Hematopoietic multipotent progenitor cell treated with erythropoietin and hydrocortisone succinate and interleukin-3 and kit ligand, for 6 days (in vitro differentiated cells): ENCODE measurements around the gene SEC22A.
"Not testable (repeated sequence)": the region's sequence is repeated elsewhere in the genome, so short reads cannot be mapped to it uniquely, and the experiment has no call there.

Source experiments
- DNase-seq: peaks from one replicate; pipeline ENCODE4 v3.0.0-alpha.2; 2015

Gene SEC22A

DNA sequence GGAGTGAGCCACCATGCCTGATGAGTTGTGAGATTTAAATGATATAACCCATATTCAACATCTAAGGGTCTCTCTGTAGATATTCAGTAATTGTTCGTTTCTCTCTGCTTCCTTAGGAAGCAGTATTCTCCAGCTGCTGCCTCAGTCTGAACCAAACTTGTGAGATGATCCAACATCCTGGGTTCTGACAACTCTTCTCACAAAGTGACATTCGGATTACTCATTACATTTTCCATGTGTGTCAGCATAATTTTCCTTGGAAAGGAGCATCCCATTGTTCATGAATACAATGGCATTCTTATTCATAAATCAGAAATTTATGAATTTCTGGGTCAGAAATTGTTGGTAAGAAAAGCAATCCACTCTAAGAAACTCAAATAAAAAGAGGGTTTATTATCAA is 15.0 kb upstream of the SEC22A start:
- DNase-seq, result no peak

DNA sequence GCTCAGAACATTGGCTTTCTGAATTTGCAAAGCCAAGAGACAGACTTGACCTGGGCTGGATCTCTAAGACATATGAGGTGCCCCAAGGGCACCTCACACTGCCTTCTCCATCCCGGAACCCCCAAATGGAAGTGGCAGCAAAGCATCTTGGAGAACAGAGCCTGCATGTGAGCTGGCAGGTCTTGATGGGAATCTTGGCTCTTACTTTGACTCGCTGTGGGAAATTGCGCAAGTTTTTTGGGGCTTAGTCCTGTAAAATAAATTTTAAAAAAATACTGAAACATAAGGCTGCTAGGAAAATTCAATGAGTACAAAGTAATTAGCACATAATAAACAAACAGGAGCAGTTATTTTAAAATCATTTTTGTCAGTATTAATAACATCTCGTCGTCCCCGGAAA is 13.7 kb upstream of the SEC22A start:
- DNase-seq, result no peak

DNA sequence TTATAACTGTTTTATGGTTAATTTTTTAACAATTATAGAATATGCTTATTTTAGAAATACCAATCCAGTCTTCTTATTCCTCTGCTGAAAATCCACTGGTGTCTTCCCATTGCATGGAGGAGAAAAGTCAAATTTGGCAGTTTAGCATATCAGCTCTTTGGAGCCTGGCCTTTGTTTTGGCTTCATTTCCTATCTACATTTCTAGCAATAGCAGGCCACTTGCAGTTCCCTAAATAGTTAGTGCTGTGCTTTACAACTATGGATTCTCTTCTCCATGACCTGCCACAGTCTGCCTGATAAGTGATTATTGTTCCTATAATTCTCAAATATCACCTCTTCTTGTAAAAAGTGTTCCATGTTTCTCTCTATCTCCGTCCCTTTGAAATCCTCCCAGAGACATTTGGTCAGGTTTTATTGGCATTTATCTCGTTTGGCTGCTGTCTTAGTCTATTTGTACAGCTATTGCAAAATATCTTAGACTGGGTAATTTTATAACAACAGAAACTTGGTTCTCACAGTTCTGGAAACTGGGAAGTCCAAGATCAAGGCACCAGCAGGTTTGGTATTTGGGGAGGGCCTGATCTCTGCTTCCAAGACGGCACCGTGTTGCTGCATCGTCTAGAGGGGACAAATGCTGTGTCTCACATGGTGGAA is 8.2 kb upstream of the SEC22A start:
- no peak for DNase-seq

DNA sequence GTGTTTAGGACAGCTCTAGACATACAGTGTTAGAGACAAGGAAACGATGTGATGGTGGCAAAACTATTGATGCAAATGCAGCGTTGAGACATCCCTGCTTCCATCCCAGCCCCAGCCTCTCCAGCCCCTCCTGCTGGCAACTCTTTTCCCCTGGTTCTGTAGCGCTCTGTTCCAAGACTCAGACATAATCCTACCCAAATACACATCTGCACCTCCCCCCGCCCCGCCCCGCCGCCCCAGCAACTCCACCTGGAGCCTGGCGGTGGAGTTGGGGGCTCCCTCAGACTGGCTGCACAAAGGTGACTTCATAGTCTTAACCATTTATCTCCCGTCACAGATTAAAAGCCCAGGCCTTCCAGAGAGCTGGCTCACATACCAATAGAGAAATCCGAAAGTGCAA is 7.2 kb upstream of the SEC22A start:
- no peak for DNase-seq

DNA sequence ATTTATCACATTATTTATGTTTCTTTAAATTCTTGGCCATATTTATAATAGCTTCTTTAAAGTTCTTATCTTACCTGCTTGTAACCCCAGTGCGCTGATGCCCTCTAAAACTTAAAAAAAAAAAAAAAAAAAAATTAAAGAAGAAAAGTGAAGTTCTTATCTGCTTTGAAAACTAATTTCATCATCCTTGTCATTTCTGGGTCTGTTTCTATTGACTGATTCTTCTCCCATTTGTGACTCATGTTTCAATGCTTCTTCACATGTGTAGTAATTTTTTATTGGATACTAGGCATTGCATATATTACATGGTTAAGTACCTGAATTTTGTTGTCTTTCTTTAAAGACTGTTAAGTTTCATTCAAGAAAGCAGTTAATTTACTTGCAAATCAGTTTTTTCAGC is 3.4 kb upstream of the SEC22A start:
- DNase-seq, result no peak

DNA sequence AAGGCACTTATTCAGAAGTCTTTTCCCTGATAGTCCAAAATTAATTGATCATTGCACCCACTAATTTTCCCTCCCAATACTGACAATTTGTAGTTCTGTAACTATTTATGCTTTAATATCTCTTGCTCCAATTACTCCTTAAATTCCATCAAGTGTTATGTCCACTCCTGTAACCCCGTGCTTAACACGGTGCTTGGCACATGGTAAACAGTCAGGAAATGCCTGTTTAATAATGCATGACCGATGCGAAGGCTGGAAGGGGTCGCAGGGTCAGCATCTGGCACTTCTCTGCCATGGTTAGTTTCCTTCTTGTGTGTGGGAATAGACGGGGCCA is 553 bp upstream of the SEC22A start:
- no peak for DNase-seq

DNA sequence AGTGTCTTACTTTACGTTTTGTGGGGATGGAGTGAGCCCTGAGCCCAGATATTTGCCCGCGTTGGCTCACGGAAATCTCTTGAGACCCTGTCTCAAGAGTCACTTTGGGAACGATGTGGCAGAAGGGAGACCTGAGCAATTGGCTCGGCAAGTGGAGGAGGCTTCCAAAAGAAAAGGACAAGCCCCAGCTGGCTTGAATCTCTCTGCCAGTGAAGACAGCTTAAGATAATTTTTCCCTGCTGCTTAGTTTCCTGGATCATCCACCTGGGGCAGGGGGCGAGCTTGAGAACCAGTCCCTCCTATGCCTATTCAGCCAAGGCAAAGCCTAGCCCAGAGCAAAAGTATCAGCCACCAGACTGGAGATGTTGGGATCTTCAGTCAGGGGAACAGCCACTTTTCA is 708 bp downstream of the SEC22A start:
- no peak for DNase-seq

DNA sequence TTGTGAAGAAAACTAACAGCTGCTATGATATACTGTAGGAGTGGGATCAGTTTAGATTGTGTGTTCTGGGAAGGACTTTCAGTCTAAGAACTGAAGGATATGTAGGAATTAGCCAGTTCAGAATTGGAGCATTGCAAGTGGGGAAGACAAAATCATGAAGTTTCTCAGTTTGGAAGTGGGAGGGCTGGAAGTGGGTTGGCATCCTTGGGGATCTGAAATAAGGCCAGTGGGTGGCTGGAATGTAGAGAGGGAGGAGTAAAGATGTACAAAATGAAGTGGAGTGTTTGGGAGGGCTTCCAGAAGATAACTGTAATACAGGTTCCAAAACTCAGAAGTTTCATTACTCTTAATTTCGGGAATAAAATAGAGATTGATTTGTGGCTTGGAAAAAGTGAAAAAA is 17.2 kb downstream of the SEC22A start:
- no peak for DNase-seq

DNA sequence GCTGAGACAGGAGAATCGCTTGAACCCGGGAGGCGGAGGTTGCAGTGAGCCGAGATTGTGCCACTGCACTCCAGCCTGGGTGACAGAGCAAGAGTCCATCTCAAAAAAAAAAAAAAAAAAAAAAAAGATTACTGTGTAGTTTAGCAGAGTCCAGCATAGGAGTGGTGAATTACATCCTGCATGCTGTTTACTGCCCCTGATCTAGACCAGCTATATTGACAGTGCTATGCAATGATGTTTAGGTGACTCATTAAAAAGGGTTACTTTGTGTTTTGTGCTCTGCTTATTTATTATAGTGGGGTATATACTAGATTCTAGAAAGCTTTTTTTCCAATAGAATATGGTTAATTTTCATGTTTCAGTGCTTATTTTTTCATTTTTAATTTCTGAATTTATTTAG is 19.6 kb downstream of the SEC22A start:
- not testable (repeated sequence) for DNase-seq

DNA sequence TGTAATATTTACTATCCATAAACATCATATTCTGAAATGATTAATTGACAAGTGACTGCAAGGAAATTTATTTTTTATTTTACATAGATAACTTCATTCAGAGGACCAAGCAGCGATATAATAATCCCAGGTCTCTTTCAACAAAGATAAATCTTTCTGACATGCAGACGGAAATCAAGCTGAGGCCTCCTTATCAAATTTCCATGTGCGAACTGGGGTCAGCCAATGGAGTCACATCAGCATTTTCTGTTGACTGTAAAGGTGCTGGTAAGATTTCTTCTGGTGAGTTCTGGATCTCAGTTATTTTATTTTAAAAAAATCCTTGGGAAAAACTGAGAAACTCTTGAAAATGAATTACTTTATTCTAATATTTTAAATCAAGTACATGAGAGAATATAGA is 23.3 kb downstream of the SEC22A start:
- DNase-seq, result no peak

DNA sequence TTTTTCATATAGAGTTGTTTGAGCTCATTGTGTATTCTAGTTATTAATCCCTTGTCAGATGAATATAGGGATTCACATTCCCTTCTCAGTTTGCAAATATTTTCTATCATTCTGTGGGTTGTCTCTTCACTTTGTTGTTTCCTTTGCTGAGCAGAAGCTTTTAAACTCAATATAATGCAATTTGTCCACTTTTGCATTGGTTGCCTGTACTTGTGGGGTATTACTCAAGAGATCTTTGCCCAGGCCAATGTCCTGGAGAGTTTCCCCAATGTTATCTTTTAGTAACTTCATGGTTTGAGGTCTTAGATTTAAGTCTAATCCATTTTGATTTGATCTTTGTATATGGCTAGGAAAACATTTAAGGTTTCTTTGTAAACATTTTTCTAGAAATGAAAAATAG is 24.8 kb downstream of the SEC22A start:
- DNase-seq, result no peak

DNA sequence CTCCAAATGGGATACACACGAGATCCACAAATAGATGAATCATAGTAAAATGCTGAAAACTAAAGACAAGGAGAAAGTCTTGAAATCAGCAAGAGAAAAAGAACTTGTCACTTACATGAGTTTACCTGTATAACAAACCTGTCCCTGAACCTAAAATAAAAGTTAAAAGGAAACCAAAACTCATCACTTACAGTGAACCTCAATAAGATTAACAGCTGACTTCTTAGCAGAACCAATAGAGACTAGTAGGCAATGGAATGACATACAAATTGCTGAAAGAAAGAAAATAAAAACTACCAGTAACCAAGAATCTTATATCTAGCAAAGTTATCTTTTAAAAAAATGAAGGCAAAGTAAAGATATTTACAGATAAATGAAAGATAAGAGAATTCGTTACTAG is 27.4 kb downstream of the SEC22A start:
- peak; percentile 32 for DNase-seq

DNA sequence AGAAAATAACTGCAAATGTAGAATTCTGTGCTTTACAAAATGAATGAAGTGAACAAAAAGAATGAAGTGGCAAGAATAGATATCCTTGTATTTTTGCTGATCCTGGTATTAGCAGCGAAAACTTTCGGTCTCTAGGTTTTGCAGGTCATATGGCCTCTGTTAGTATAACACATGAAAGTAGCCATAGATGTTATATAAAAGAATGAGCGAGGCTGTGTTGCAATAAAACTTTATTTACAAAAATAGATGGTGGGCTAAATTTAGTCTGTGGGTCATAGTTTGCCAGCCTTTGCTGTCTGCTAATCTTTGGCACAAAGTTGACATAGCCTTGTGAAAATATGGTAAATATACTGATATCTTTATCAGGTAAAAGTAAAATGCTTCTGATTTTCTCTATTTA is 35.2 kb downstream of the SEC22A start:
- DNase-seq, result no peak

DNA sequence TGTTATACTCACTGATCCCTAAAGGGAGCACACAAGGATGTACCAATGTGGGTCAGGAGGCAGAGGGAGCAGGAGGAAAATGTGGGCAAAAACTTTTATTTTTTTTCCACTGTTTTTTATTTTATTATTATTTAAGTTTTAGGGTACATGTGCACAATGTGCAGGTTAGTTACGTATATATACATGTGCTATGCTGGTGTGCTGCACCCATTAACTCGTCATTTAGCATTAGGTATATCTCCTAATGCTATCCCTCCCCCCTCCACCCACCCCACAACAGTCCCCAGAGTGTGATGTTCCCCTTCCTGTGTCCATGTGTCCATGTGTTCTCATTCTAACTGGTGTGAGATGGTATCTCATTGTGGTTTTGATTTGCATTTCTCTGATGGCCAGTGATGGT is 37.4 kb downstream of the SEC22A start:
- not testable (repeated sequence) for DNase-seq

DNA sequence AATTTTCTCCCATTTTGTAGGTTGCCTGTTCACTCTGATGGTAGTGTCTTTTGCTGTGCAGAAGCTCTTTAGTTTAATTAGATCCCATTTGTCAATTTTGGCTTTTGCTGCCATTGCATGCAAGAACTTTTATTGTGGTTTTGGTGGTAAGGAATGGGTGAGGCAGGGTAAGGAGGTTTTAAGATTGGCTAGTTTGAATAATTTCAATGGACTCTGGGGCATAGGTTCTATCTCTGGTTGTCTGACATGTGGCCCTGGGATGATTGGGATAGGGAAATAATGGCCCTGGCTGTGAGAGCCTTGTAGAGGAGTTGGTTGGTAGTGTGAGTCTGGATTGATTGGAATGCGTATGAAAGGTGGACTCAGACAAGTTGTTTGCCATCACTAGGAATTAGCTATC is 38.0 kb downstream of the SEC22A start:
- DNase-seq, result peak; percentile 16

DNA sequence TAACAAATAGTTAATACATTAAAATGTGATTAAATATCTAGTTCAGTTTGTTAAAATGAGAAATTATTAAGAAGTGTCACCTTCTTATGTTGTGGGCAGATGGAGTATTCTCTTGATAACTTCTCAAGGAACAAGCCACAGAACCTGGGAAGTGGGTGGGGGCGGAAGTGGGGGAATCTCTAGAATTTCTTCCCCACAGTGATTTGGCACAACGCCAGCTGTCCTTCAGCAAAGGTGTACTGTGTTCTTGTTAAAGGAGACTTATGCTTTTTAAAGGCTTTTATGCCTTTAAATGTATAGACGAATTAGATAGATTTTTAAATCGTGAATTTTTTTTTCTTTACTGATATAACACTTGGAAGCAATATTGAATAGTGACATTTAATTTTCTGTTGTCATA is 42.4 kb downstream of the SEC22A start:
- peak; percentile 24 for DNase-seq

DNA sequence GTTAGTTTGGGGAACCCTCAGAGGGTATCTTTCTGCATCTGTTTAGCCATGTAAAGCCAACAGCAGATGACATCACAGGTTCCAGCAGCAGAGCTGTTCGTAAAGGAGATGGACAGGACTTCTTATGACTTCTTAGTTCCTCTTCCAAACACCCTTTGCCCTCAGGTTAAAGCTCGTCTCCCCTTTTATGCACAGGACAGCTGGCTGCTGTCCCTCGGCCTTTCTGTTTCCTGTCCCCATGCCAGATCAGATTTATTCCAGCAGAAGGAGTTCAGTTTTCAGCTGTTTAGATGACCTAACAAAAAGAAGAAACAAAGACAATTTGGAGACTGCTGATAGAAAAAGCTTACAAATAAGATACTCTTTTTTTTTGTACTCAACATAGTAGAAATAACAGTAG is 45.1 kb downstream of the SEC22A start:
- no peak for DNase-seq

DNA sequence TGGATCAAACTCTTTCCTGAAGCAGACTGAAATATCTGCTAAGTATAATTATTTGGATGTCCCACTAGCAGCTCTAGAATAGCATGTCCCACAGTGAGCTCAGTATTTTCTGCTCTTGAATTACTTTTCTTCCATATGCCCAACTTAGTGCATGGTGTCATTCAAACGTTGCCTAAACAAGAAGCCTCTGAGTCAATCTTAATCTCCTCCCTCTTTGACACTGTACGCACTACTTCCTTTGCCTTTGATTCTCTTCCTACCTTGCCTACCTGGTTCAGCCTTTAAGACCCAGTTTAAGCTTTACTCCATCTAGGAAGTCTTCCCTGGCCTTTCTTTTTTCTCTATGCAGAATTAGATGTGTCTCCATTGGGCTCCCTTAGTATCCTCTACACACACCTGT is 54.5 kb downstream of the SEC22A start:
- DNase-seq, result no peak

DNA sequence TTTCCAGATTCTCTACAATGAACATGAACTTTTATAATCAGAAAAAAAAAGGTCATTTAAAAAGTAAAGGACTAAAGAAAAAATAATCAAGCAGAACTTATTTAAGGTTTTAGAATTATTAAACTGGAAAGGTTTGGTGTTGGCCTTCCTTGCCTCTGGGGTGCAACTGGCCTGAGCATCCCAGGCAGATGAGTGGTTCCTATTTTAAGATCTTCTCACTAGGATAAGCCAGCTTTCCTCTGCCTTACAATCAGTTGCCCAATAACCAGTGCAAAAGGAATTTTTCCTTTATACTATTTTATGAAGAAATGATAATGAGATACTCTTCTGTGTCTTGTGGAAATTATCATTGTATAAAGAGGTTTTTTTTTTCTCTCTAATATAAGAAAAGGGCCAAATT is 56.6 kb downstream of the SEC22A start:
- no peak for DNase-seq

DNA sequence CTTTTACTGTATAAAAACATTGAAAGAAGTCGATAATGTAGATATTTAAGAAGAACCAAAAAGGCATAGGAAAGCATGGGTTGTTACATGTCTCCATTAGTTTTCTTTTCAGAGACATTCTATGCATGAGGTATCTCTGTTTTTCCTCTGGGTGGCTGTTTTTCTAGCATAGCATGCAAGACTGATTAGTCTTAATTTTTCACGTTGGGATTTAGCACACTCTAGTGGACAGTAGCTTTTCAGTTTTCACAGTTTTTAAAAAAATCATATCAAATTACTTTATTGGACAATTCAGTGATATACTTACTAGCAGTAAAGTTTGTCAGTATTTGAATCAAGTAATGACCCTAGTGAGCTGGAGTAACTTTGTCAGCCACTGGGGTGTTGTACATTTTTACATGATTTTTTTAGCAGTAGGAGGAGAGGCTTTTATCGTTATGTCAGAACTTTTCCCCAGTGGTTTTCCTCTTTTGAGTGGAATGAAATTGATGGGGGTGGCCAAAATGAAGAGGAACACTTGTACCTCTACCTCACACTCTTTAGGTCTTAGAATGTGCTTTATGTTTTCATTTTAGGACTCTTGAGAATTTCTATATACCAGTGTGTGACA is 57.2 kb downstream of the SEC22A start:
- peak; percentile 81 for DNase-seq

DNA sequence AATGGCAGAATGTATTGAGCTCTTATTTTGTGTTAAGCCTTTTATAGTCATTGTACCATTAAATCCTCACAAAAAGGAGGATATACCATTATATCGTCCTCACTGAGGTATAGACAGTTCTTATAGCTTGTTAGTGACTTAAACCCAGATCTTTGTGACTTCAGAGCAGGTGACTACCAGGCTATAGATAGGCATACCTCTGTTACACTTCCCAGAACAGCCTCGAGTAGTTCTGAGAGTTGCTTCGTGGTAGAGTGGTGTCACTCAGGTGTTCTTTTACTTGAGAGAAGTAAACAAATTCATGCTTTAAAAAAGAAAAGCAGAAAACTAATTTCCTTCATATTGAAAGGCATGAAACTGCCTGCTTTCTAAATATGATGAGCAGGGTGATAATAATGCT is 59.9 kb downstream of the SEC22A start:
- DNase-seq, result no peak

DNA sequence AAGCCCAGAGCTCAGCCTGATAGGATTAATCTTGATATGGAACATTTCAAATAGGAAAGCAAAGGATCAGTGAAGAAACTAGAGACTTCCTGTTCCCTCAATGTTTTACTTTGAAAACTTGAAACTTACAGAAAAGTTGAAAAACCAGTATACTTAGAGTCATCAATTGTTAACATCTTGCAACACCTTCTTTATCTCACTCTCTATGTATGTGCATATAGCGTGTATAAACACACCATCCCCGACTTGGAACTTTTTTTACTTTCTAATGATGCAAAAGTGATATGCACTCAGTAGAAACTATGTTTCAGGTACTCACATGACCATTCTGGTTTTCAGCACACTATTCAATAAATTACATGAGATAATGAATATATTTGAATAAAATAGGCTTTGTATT is 60.5 kb downstream of the SEC22A start:
- DNase-seq, result no peak

DNA sequence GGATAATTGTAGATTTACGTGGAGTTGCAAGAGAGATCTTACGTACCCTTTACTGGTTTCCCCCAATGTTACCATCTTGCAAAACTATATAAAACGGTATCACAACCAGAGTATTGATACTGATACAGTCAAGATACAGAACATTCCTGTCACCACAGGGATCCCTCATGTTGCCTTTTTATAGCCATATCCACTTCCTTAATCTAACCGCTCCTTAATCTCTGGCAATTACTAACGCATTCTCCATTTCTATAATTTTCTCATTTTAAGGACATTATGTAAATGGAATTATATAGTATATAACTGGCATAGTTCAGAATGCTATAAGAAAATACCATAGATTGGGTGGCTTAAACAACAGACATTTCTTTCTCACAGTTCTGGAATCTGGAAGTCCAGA is 61.1 kb downstream of the SEC22A start:
- DNase-seq, result no peak

DNA sequence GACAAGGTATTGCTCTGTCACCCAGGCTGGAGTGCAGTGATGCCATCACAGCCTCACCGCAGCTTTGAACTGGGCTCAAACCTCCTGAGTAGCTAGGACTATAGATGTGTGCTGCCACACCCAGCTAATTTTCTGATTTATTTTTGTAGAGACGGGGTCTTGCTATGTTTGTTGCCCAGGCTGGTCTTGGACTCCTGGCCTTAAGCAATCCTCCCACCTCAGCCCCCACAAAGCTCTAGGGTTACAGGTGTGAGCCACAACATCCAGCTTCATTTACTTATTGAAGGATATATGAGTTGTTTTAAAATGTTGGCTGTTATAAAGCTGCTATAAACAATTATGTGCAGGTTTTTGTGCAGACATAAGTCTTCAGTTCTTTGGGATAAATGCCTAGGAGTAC is 62.2 kb downstream of the SEC22A start:
- DNase-seq, result no peak

DNA sequence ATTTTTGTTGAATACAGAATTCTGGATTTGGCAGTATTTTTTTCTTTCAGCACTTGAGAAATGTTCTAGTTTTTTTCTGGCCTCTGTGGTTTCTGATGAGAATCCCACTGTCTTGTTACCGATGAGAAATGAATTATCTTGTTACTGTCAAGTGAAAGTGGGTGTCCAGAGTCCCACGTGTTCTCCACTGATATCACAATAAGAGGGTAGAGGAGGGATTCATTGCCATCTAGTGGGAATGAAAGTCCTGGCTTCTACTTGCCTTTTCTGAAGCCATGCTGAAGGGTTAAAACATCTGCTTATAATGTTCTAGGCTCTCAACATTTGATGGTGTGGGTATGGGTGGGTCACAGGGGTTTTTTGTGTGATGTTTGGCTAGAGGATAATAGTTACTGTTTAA is 66.1 kb downstream of the SEC22A start:
- DNase-seq, result peak; percentile 82

DNA sequence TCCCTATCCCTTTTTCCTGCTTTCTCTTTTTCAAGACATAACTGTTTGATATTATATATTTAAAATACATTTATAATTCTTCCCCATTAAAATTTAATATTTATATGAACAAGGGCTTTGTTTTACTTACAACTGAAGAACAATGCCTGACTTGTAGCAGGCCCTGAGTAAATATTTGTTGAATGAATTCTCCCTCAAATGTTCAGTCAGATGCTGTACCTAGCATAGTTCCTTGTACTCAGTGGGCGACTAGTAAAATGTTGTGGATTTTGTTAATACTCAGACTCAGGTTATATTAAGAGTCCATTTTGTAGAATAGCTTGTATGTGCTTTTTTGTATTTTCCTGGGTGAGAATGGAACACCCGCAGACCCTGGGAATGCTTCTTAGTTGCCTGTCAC is 69.1 kb downstream of the SEC22A start:
- DNase-seq, result no peak
